ENCODE data around the gene ALX1. TPM values are rescaled to one million over a fixed set of nuclear protein-coding genes. Genes with fewer than 3 reads are reported as not detected.

Gene ALX1
- 0.21 and 0.54 TPM in 2 replicates for total RNA-seq

DNA sequence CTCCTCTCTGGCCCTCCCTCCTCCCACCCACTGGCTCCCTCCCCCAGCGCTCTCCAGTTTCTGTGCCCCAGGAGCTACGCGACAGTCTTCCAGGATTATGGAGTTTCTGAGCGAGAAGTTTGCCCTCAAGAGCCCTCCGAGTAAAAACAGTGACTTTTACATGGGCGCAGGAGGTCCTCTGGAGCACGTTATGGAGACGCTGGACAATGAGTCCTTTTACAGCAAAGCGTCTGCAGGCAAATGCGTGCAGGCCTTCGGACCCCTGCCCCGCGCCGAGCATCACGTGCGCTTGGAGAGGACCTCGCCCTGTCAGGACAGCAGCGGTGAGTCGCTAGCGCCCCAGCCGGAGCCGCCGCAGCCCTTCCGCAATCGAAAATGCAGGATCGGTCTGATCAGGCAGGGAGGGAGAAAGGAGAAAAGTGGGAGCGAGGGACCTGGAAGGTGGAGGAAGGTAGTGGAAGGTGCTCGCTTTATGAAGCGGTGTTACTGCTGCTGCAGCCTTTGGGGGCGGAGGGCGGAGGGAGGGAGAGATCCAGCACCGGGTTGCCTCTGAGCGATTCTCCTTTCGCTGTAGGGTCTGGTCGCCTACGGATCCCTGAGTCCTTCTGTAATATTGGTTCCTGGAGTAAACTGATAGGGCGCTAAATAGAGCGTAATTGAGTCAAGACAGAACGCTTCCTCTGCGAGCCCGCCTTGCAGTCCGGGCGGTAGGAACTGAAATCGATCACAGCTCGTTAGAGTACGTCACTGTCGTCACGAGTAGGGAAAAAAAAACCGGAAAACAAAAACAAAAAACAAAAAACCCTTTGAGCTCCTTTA lies at the start of gene ALX1:
Gene ALX1 (plus strand): TSS at position 56 of the 819 bp plus-strand sequence. CDS start 42 bp downstream, at position 98.
- peaks cover 59% of the 10 kb centered on the region for H3K27me3 ChIP-seq (ENCODE audit: control insufficient read depth, insufficient read depth, low read length)
- H3K36me3 ChIP-seq (ENCODE audit: control insufficient read depth, insufficient read depth, low read length) = no peaks in the 10 kb centered on the region
- TF ChIP-seq, protein P1, sequence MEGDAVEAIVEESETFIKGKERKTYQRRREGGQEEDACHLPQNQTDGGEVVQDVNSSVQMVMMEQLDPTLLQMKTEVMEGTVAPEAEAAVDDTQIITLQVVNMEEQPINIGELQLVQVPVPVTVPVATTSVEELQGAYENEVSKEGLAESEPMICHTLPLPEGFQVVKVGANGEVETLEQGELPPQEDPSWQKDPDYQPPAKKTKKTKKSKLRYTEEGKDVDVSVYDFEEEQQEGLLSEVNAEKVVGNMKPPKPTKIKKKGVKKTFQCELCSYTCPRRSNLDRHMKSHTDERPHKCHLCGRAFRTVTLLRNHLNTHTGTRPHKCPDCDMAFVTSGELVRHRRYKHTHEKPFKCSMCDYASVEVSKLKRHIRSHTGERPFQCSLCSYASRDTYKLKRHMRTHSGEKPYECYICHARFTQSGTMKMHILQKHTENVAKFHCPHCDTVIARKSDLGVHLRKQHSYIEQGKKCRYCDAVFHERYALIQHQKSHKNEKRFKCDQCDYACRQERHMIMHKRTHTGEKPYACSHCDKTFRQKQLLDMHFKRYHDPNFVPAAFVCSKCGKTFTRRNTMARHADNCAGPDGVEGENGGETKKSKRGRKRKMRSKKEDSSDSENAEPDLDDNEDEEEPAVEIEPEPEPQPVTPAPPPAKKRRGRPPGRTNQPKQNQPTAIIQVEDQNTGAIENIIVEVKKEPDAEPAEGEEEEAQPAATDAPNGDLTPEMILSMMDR (IDR thresholded peaks at IDR 0.05; ENCODE audit: insufficient read depth, low read length, poor library complexity, severe bottlenecking) = no peak
- no peak for DNase-seq (ENCODE audit: low read depth)
- H3K4me3 ChIP-seq (ENCODE audit: low read depth, low read length) = peak within 1 kb of the TSS; percentile 50

- no peaks in the 10 kb centered on the region for H3K27me3 ChIP-seq (ENCODE audit: control insufficient read depth, insufficient read depth, low read length)
- no peak for DNase-seq (ENCODE audit: low read depth)
- TF ChIP-seq, protein P1 (IDR thresholded peaks at IDR 0.05; ENCODE audit: insufficient read depth, low read length, poor library complexity, severe bottlenecking) = no peak
Measured at GRCh38 chr12:85237327-85237726, 42.7 kb upstream of the ALX1 start.

DNA sequence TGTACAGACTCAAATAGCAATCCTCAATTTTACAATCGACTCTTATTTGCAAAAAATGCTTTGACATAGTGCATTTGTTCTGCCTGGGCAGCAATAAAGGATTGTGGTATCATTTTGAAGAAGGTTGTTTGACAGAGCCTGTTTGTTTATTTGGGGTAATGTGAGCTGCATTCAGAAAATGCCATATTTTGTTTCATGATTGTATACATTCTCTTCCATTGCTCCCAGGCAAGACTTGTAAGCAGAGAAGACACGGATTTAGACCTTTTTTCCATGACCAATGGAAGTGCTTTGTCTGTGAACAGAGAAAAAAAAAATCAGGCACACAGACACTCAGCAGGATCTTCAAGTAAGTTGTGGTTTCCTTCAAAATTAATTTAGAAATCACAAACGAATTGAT lies 35.5 kb upstream of the ALX1 start:
- no peak overlapping the region for H3K4me3 ChIP-seq (ENCODE audit: low read depth, low read length)
- no peak for DNase-seq (ENCODE audit: low read depth)
- H3K27me3 ChIP-seq (ENCODE audit: control insufficient read depth, insufficient read depth, low read length) = no peaks in the 10 kb centered on the region
- TF ChIP-seq, protein P1 (IDR thresholded peaks at IDR 0.05; ENCODE audit: insufficient read depth, low read length, poor library complexity, severe bottlenecking) = no peak
- H3K36me3 ChIP-seq (ENCODE audit: control insufficient read depth, insufficient read depth, low read length) = no peaks in the 10 kb centered on the region

More at GRCh38 chr12:85237327-85237726, 42.7 kb upstream of the ALX1 start:
- Histone ChIP-seq H3K4me3 (ENCODE audit: low read depth, low read length) (no peak overlapping the region), H3K36me3 (ENCODE audit: control insufficient read depth, insufficient read depth, low read length) (no peaks in the 10 kb centered on the region)

DNA sequence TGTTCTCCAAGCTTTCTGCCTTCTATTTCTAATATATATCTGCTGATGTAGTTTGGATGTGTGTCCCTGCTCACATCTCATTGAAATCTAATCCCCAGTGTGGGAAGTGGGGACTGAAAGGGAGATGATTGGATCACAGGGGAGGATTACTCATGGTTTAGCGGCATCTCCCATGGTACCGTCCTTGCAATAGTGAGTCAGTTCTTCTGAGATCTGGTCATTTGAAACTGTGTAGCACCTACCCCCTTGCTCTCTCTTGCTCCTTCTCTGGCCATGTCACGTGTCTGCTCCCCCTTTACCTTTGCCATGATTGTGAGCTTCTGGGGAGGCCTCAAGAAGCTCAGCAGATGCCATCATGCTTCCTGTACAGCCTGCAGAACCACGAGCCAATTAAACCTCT lies 26.2 kb upstream of the ALX1 start:
- Histone ChIP-seq H3K36me3 (ENCODE audit: control insufficient read depth, insufficient read depth, low read length) (no peaks in the 10 kb centered on the region), H3K27me3 (ENCODE audit: control insufficient read depth, insufficient read depth, low read length) (no peaks in the 10 kb centered on the region), H3K4me3 (ENCODE audit: low read depth, low read length) (no peak overlapping the region)
- TF ChIP-seq, protein P1 (IDR thresholded peaks at IDR 0.05; ENCODE audit: insufficient read depth, low read length, poor library complexity, severe bottlenecking) = no peak
- no peak for DNase-seq (ENCODE audit: low read depth)

DNA sequence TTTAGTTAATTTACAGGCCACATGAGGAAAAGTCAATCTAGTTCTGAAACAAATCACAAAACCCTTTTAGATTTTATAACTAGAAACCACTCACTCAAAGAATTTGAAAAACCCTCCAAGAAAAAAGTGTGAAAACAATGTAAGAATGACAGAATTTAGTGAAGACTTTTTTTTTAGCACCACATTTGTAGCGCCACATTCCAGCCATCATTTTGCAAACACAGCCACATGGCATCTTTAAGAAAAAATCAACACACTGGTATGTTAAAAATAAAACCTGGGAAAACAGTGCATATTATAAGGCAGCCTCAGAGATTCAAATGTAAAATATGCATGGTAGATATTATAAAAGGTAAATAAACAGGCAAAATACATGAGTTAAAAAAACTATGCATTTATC lies 22.3 kb upstream of the ALX1 start:
- TF ChIP-seq, protein P1 (IDR thresholded peaks at IDR 0.05; ENCODE audit: insufficient read depth, low read length, poor library complexity, severe bottlenecking) = no peak
- Histone ChIP-seq H3K36me3 (ENCODE audit: control insufficient read depth, insufficient read depth, low read length) (no peaks in the 10 kb centered on the region), H3K4me3 (ENCODE audit: low read depth, low read length) (no peak overlapping the region), H3K27me3 (ENCODE audit: control insufficient read depth, insufficient read depth, low read length) (no peaks in the 10 kb centered on the region)
- DNase-seq (ENCODE audit: low read depth) = no peak
